ENCODE data around the gene PRR20C. TPM values are rescaled to one million over a fixed set of nuclear protein-coding genes. Genes with fewer than 3 reads are reported as not detected.
"Not testable (repeated sequence)": the region's sequence is repeated elsewhere in the genome, so short reads cannot be mapped to it uniquely, and the experiment has no call there.

PRR20C gene
- total and polyA plus RNA-seq, 2 donors, result 0.02 TPM; not detected in 1

DNA sequence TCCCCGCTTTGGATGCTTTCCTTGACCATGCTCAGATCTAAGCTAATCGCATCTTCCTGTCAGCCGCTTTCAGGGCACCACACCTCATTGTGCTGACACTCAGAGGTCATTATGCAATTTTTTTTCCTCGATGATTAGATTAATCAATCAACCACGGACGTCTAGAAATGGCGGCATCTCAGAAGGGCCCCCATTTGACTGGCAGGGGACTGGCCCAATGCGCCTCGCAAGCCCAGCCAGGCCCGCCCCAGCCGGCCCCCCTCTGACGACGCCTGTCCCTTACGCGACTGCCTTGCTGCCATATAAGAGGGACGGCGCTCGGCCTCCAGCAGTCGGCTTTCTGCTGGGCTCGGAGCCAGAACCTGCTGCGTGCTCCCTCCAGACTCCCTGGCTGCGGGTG lies 6.7 kb upstream of the PRR20C start, which contains the start of gene PRR20B:
PRR20B (plus strand) TSS at position 301 of the 400 bp plus-strand sequence. CDS start 387 bp downstream, outside the sequence.
- no CpG with 5 or more reads among the region's 22 CpGs for WGBS
- DNase-seq (ENCODE audit: low read depth in 6 of 9, low spot score in 9 of 9); H3K4me3 ChIP-seq (ENCODE audit: low read length in 2 of 2); H3K27ac ChIP-seq (ENCODE audit: low read depth in 1 of 2, low read length in 1 of 2); H3K9me3 ChIP-seq (ENCODE audit: control insufficient read depth in 2 of 2, insufficient read depth in 1 of 2, low read length in 1 of 2); H3K27me3 ChIP-seq (ENCODE audit: control insufficient read depth in 2 of 2, insufficient read depth in 1 of 2, low read length in 1 of 2); H3K36me3 ChIP-seq (ENCODE audit: control insufficient read depth in 2 of 2, insufficient read depth in 2 of 2, low read length in 1 of 2); H3K4me1 ChIP-seq (ENCODE audit: control insufficient read depth in 2 of 2, insufficient read depth in 2 of 2, low read length in 2 of 2): not testable (repeated sequence)

DNA sequence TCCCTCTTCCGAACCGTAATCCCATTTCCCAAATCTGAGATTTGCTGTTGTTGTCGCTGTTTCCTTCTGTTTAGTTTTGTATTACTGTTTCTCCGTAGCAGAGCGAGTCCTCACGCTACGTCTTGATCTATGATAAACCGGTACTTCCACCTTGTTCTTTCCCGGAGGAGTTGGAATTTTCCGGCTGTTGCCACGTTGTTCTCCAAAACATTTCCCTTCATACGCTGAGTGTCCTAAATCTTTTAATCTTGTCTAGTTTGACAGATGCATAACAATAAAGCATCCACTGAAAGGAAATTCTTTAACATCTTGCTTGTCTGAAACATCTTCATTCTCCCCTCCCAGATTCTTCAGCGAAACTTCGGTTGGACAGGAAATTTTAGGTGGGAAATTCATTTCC lies 5.8 kb upstream of the PRR20C start:
- WGBS, result 96% methylated on average over 6 of the region's 14 CpGs
- H3K36me3 ChIP-seq (ENCODE audit: control insufficient read depth in 2 of 2, insufficient read depth in 2 of 2, low read length in 1 of 2); H3K4me1 ChIP-seq (ENCODE audit: control insufficient read depth in 2 of 2, insufficient read depth in 2 of 2, low read length in 2 of 2); H3K9me3 ChIP-seq (ENCODE audit: control insufficient read depth in 2 of 2, insufficient read depth in 1 of 2, low read length in 1 of 2); DNase-seq (ENCODE audit: low read depth in 6 of 9, low spot score in 9 of 9); H3K27me3 ChIP-seq (ENCODE audit: control insufficient read depth in 2 of 2, insufficient read depth in 1 of 2, low read length in 1 of 2); H3K27ac ChIP-seq (ENCODE audit: low read depth in 1 of 2, low read length in 1 of 2); H3K4me3 ChIP-seq (ENCODE audit: low read length in 2 of 2): not testable (repeated sequence)

DNA sequence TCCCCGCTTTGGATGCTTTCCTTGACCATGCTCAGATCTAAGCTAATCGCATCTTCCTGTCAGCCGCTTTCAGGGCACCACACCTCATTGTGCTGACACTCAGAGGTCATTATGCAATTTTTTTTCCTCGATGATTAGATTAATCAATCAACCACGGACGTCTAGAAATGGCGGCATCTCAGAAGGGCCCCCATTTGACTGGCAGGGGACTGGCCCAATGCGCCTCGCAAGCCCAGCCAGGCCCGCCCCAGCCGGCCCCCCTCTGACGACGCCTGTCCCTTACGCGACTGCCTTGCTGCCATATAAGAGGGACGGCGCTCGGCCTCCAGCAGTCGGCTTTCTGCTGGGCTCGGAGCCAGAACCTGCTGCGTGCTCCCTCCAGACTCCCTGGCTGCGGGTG lies 6.5 kb downstream of the PRR20C start, which contains the start of gene PRR20D:
PRR20D (plus strand) TSS at position 301 of the 400 bp plus-strand sequence. CDS start 387 bp downstream, outside the sequence.
- not testable (repeated sequence) for H3K4me3 ChIP-seq (ENCODE audit: low read length in 2 of 2); H3K9me3 ChIP-seq (ENCODE audit: control insufficient read depth in 2 of 2, insufficient read depth in 1 of 2, low read length in 1 of 2); H3K27me3 ChIP-seq (ENCODE audit: control insufficient read depth in 2 of 2, insufficient read depth in 1 of 2, low read length in 1 of 2); H3K4me1 ChIP-seq (ENCODE audit: control insufficient read depth in 2 of 2, insufficient read depth in 2 of 2, low read length in 2 of 2); DNase-seq (ENCODE audit: low read depth in 6 of 9, low spot score in 9 of 9); H3K36me3 ChIP-seq (ENCODE audit: control insufficient read depth in 2 of 2, insufficient read depth in 2 of 2, low read length in 1 of 2); H3K27ac ChIP-seq (ENCODE audit: low read depth in 1 of 2, low read length in 1 of 2)
- no CpG with 5 or more reads among the region's 22 CpGs for WGBS

GRCh38 chr13:57166897-57167296 lies 13.0 kb downstream of the PRR20C start, which contains the start of gene PRR20E:
TSS of gene PRR20E (plus strand) at chr13:57167197. CDS start at chr13:57167584, 387 bp downstream.
- H3K4me3 ChIP-seq (ENCODE audit: low read length in 2 of 2); H3K4me1 ChIP-seq (ENCODE audit: control insufficient read depth in 2 of 2, insufficient read depth in 2 of 2, low read length in 2 of 2); DNase-seq (ENCODE audit: low read depth in 6 of 9, low spot score in 9 of 9); H3K36me3 ChIP-seq (ENCODE audit: control insufficient read depth in 2 of 2, insufficient read depth in 2 of 2, low read length in 1 of 2); H3K27ac ChIP-seq (ENCODE audit: low read depth in 1 of 2, low read length in 1 of 2); H3K27me3 ChIP-seq (ENCODE audit: control insufficient read depth in 2 of 2, insufficient read depth in 1 of 2, low read length in 1 of 2); H3K9me3 ChIP-seq (ENCODE audit: control insufficient read depth in 2 of 2, insufficient read depth in 1 of 2, low read length in 1 of 2): not testable (repeated sequence)
- WGBS, result no CpG with 5 or more reads among the region's 22 CpGs

GRCh38 chr13:57191667-57192066 lies 37.8 kb downstream of the PRR20C start:
- Histone ChIP-seq H3K27ac (ENCODE audit: low read depth in 1 of 2, low read length in 1 of 2) (no peak overlapping the region), H3K4me3 (ENCODE audit: low read length in 2 of 2) (no peak overlapping the region), H3K4me1 (ENCODE audit: control insufficient read depth in 2 of 2, insufficient read depth in 2 of 2, low read length in 2 of 2) (no peaks in the 10 kb centered on the region), H3K9me3 (ENCODE audit: control insufficient read depth in 2 of 2, insufficient read depth in 1 of 2, low read length in 1 of 2) (no peaks in the 10 kb centered on the region), H3K27me3 (ENCODE audit: control insufficient read depth in 2 of 2, insufficient read depth in 1 of 2, low read length in 1 of 2) (no peaks in the 10 kb centered on the region), H3K36me3 (ENCODE audit: control insufficient read depth in 2 of 2, insufficient read depth in 2 of 2, low read length in 1 of 2) (no peaks in the 10 kb centered on the region)
- no peak for DNase-seq (ENCODE audit: low read depth in 6 of 9, low spot score in 9 of 9)
- 94% methylated on average over 1 of the region's 1 CpG for WGBS

Other genes starting within 250 kb of the PRR20C start
- not detected for gene PRR20A, start 13.1 kb upstream of the PRR20C start, total RNA-seq
- not detected for gene PRR20A, start 13.1 kb upstream of the PRR20C start, polyA plus RNA-seq
- not detected for gene PRR20B, start 6.6 kb upstream of the PRR20C start, total RNA-seq
- gene PRR20B, start 6.6 kb upstream of the PRR20C start, polyA plus RNA-seq, result not detected
- gene PRR20D, start 6.6 kb downstream of the PRR20C start, total RNA-seq, result not detected
- gene PRR20D, start 6.6 kb downstream of the PRR20C start, polyA plus RNA-seq, result not detected
- gene PRR20E, start 13.1 kb downstream of the PRR20C start, total RNA-seq, result not detected
- not detected for gene PRR20E, start 13.1 kb downstream of the PRR20C start, polyA plus RNA-seq